Esophagus (tissue), 2 donors: ENCODE results near the gene OR2G6. TPM values are rescaled to one million over a fixed set of nuclear protein-coding genes. Genes with fewer than 3 reads are reported as not detected.
"Not testable (repeated sequence)": the region's sequence is repeated elsewhere in the genome, so short reads cannot be mapped to it uniquely, and the experiment has no call there.

ENCODE experiments used
- H3K27ac ChIP-seq, 2 donors: one replicate each; pipeline ENCODE4 v1.5.1; 2013; ENCODE audit warnings: low read depth in 2 of 2, mild to moderate bottlenecking in 2 of 2, inconsistent platforms in 1 of 2, low read length in 1 of 2, moderate library complexity in 1 of 2
- H3K27me3 ChIP-seq, 2 donors: one replicate each; pipeline ENCODE4 v1.6.1; 2013; ENCODE audit warnings: low read length in 2 of 2, control low read depth in 1 of 2, mild to moderate bottlenecking in 1 of 2; ENCODE audit not compliant: insufficient read depth in 2 of 2, control insufficient read depth in 1 of 2
- H3K36me3 ChIP-seq, 2 donors: one replicate each; pipeline ENCODE4 v1.6.1; 2013; ENCODE audit warnings: low read length in 1 of 2; ENCODE audit not compliant: control insufficient read depth in 2 of 2, insufficient read depth in 2 of 2
- H3K4me1 ChIP-seq, 2 donors: one replicate each; pipeline ENCODE4 v1.6.1; 2013; ENCODE audit warnings: low read length in 1 of 2; ENCODE audit not compliant: control insufficient read depth in 2 of 2, insufficient read depth in 2 of 2
- H3K4me3 ChIP-seq, 2 donors: one replicate each; pipeline ENCODE4 v1.5.1; 2013; ENCODE audit warnings: low read length in 2 of 2, mild to moderate bottlenecking in 2 of 2, low read depth in 1 of 2, moderate library complexity in 1 of 2
- H3K9me3 ChIP-seq, 2 donors: one replicate each; pipeline ENCODE4 v1.6.1; 2013; ENCODE audit warnings: mild to moderate bottlenecking in 2 of 2, low read depth in 1 of 2, low read length in 1 of 2, moderate library complexity in 1 of 2; ENCODE audit not compliant: control insufficient read depth in 2 of 2, insufficient read depth in 1 of 2
- WGBS, 2 donors: extraction: QIAGEN DNeasy Blood & Tissue Kit; methylation state at CpG; one replicate each; pipeline ENCODE4 v1.1.7; 2013; 5-methylcytosine and 5-hydroxymethylcytosine counted together
- polyA plus RNA-seq, 2 donors: library from polyadenylated mRNA; stranded (reverse); fragments of 200-250 nt; gene quantifications; one replicate each; pipeline ENCODE4 v1.2.3, GENCODE V29; 2013
- donor health status: healthy with polysubstance abuse.
- donor health status: Bipolar disorder and iron deficiency.

OR2G6 gene
- polyA plus RNA-seq, 2 donors, result not detected

GRCh38 chr1:248500305-248501035 lies 7.4 kb upstream of the OR2G6 start:
- not testable (repeated sequence) for H3K9me3 ChIP-seq, H3K27ac ChIP-seq, H3K4me1 ChIP-seq, H3K27me3 ChIP-seq, H3K4me3 ChIP-seq, H3K36me3 ChIP-seq
- 71 to 77% methylated on average over 1 of the region's 2 CpGs for WGBS, 2 donors

- not testable (repeated sequence) for H3K9me3 ChIP-seq, H3K36me3 ChIP-seq, H3K27me3 ChIP-seq, H3K4me3 ChIP-seq, H3K27ac ChIP-seq, H3K4me1 ChIP-seq
These were observed 2.3 kb downstream of the OR2G6 start for GRCh38 chr1:248510217-248510616.

GRCh38 chr1:248521856-248522255 lies 14.0 kb downstream of the OR2G6 start:
- Histone ChIP-seq H3K27ac (no peak overlapping the region), H3K27me3 (no peaks in the 10 kb centered on the region), H3K4me1 (no peaks in the 10 kb centered on the region), H3K4me3 (no peak overlapping the region), H3K9me3 (peaks cover 0 to 10% of the 10 kb centered on the region in 2 donors), H3K36me3 (no peaks in the 10 kb centered on the region)
- 85 to 88% methylated on average over 12 of the region's 12 CpGs for WGBS, 2 donors

GRCh38 chr1:248537449-248537848 lies 29.6 kb downstream of the OR2G6 start:
- not testable (repeated sequence) for H3K27ac ChIP-seq, H3K4me3 ChIP-seq

GRCh38 chr1:248547383-248547782 lies 39.5 kb downstream of the OR2G6 start:
- H3K27ac ChIP-seq, H3K36me3 ChIP-seq, H3K9me3 ChIP-seq, H3K4me1 ChIP-seq, H3K4me3 ChIP-seq, H3K27me3 ChIP-seq: not testable (repeated sequence)
- WGBS, 2 donors, result no CpG with 5 or more reads among the region's 2 CpGs

More at GRCh38 chr1:248537449-248537848, 29.6 kb downstream of the OR2G6 start:
- not testable (repeated sequence) for H3K4me1 ChIP-seq, H3K9me3 ChIP-seq, H3K36me3 ChIP-seq, H3K27me3 ChIP-seq

- H3K4me3 ChIP-seq, H3K9me3 ChIP-seq, H3K4me1 ChIP-seq, H3K36me3 ChIP-seq, H3K27ac ChIP-seq, H3K27me3 ChIP-seq: not testable (repeated sequence)
- no CpG with 5 or more reads among the region's 6 CpGs for WGBS, 2 donors
These were observed 43.2 kb downstream of the OR2G6 start for GRCh38 chr1:248551027-248551426.

- not testable (repeated sequence) for H3K27me3 ChIP-seq, H3K36me3 ChIP-seq
- 80 to 93% methylated on average over 3 of the region's 3 CpGs for WGBS, 2 donors
These were observed 54.8 kb downstream of the OR2G6 start, which contains the start of gene OR2T29 for GRCh38 chr1:248562672-248563071. OR2T29 (minus strand) TSS chr1:248562772; CDS start chr1:248559491, 3,281 bp downstream.

GRCh38 chr1:248565530-248566373 lies 57.9 kb downstream of the OR2G6 start:
- H3K27ac ChIP-seq, H3K36me3 ChIP-seq, H3K9me3 ChIP-seq, H3K4me1 ChIP-seq, H3K4me3 ChIP-seq, H3K27me3 ChIP-seq: not testable (repeated sequence)
- 61 to 69% methylated on average over 11 of the region's 11 CpGs for WGBS, 2 donors

More at GRCh38 chr1:248562672-248563071, 54.8 kb downstream of the OR2G6 start, which contains the start of gene OR2T29:
- not testable (repeated sequence) for H3K4me1 ChIP-seq, H3K9me3 ChIP-seq, H3K4me3 ChIP-seq, H3K27ac ChIP-seq

GRCh38 chr1:248569049-248569448 lies 61.2 kb downstream of the OR2G6 start:
- not testable (repeated sequence) for H3K4me1 ChIP-seq, H3K36me3 ChIP-seq, H3K4me3 ChIP-seq, H3K27me3 ChIP-seq, H3K9me3 ChIP-seq, H3K27ac ChIP-seq
- WGBS, 2 donors, result 19 to 31% methylated on average over 2 of the region's 2 CpGs

- H3K27ac ChIP-seq, H3K4me1 ChIP-seq, H3K4me3 ChIP-seq, H3K27me3 ChIP-seq, H3K9me3 ChIP-seq, H3K36me3 ChIP-seq: not testable (repeated sequence)
- 83 to 86% methylated on average over 3 of the region's 3 CpGs for WGBS, 2 donors
These were observed 62.9 kb downstream of the OR2G6 start for GRCh38 chr1:248570811-248571210.
